MM.1S (cell line): Measurements from ENCODE around the gene EIPR1.

ENCODE experiments used
- DNase-seq: peaks from one replicate; pipeline ENCODE4 v3.0.0-alpha.2; 2015
- H2AFZ ChIP-seq: fragments of 300-600 bp; sonication (generic); 2 replicates; pipeline ENCODE4 v1.6.0; 2016; ENCODE audit warnings: antibody characterized with exemption, low read length
- H3F3A ChIP-seq: fragments of 300-600 bp; sonication (generic); 2 replicates; pipeline ENCODE4 v1.6.1; 2016; ENCODE audit warnings: mild to moderate bottlenecking, antibody characterized with exemption, low read length, moderate library complexity, mixed read lengths; ENCODE audit not compliant: insufficient read depth
- H3K27ac ChIP-seq: fragments of 300-600 bp; sonication (generic); 2 replicates; pipeline ENCODE4 v1.5.1; 2016; ENCODE audit warnings: mild to moderate bottlenecking, low read length
- H3K27me3 ChIP-seq: fragments of 300-600 bp; sonication (generic); replicated peaks from 2 replicates; pipeline ENCODE4 v1.6.0; 2016; ENCODE audit warnings: low read length; ENCODE audit not compliant: insufficient read depth
- H3K36me3 ChIP-seq: fragments of 300-600 bp; sonication (generic); replicated peaks from 2 replicates; pipeline ENCODE4 v1.6.1; 2016; ENCODE audit warnings: mild to moderate bottlenecking, low read length, mixed read lengths; ENCODE audit not compliant: insufficient read depth
- H3K4me1 ChIP-seq: fragments of 300-600 bp; sonication (generic); 2 replicates; pipeline ENCODE4 v1.6.1; 2016; ENCODE audit warnings: low read length, mixed read lengths
- H3K4me2 ChIP-seq: fragments of 300-600 bp; sonication (generic); 2 replicates; pipeline ENCODE4 v1.6.0; 2016; ENCODE audit warnings: low read depth, low read length
- H3K4me3 ChIP-seq: fragments of 300-600 bp; sonication (generic); 2 replicates; pipeline ENCODE4 v1.5.1; 2016; ENCODE audit warnings: low read length, mixed read lengths
- H3K79me2 ChIP-seq: fragments of 300-600 bp; sonication (generic); 2 replicates; pipeline ENCODE4 v1.6.1; 2016; ENCODE audit warnings: mixed run types, low read length, mixed read lengths
- H3K9ac ChIP-seq: fragments of 300-600 bp; sonication (generic); 2 replicates; pipeline ENCODE4 v1.6.1; 2016; ENCODE audit warnings: low read length, mixed read lengths
- H3K9me2 ChIP-seq: fragments of 300-600 bp; sonication (generic); replicated peaks from 2 replicates; pipeline ENCODE4 v1.6.1; 2016; ENCODE audit warnings: mild to moderate bottlenecking, low read length, mixed read lengths; ENCODE audit not compliant: insufficient read depth
- H3K9me3 ChIP-seq: fragments of 300-600 bp; sonication (generic); replicated peaks from 2 replicates; pipeline ENCODE4 v1.6.1; 2016; ENCODE audit warnings: mild to moderate bottlenecking, low read length, mixed read lengths; ENCODE audit not compliant: insufficient read depth
- H4K20me1 ChIP-seq: fragments of 300-600 bp; sonication (generic); 2 replicates; pipeline ENCODE4 v1.6.1; 2016; ENCODE audit warnings: mild to moderate bottlenecking, low read length, moderate library complexity, mixed read lengths; ENCODE audit not compliant: insufficient read depth
- CTCF ChIP-seq: fragments of 300-600 bp; sonication (generic); IDR thresholded peaks from 2 replicates; pipeline ENCODE4 v1.5.1; 2016; ENCODE audit warnings: antibody characterized with exemption, low read length, mixed read lengths
- EZH2 ChIP-seq: fragments of 300-600 bp; sonication (generic); optimal IDR thresholded peaks from 2 replicates; pipeline ENCODE3; 2017; ENCODE audit warnings: low read depth, mild to moderate bottlenecking, antibody characterized with exemption, low read length, mixed read lengths
- EZH2phosphoT487 ChIP-seq: fragments of 300-600 bp; sonication (generic); IDR thresholded peaks from 2 replicates; pipeline ENCODE4 v1.6.1; 2018; ENCODE audit warnings: antibody characterized with exemption, low read length

Gene EIPR1

GRCh38 chr2:3197308-3197707, 180.3 kb downstream of the EIPR1 start:
- no peak overlapping the region for H3K4me2 ChIP-seq
- H4K20me1 ChIP-seq = no peaks in the 10 kb centered on the region
- no peaks in the 10 kb centered on the region for H3K9me2 ChIP-seq
- H3K9me3 ChIP-seq = no peaks in the 10 kb centered on the region
- no peak overlapping the region for H3K9ac ChIP-seq
- no peak overlapping the region for H3K4me3 ChIP-seq
- H3K79me2 ChIP-seq = no peaks in the 10 kb centered on the region
- no peaks in the 10 kb centered on the region for H3K27me3 ChIP-seq
- no peak overlapping the region for H3K27ac ChIP-seq
- no peaks in the 10 kb centered on the region for H3F3A ChIP-seq
- H2AFZ ChIP-seq = no peak overlapping the region
- no peak for DNase-seq
- TF ChIP-seq CTCF = no peak
- no peak for TF ChIP-seq EZH2
- TF ChIP-seq EZH2phosphoT487 = no peak
- H3K4me1 ChIP-seq = no peaks in the 10 kb centered on the region
- H3K36me3 ChIP-seq = no peaks in the 10 kb centered on the region

GRCh38 chr2:3196716-3197115, 180.9 kb downstream of the EIPR1 start:
- no peaks in the 10 kb centered on the region for H3K79me2 ChIP-seq
- H3K27ac ChIP-seq = no peak overlapping the region
- no peak overlapping the region for H3K4me2 ChIP-seq
- H3K9ac ChIP-seq = no peak overlapping the region
- no peaks in the 10 kb centered on the region for H3F3A ChIP-seq
- H4K20me1 ChIP-seq = no peaks in the 10 kb centered on the region
- H2AFZ ChIP-seq = no peak overlapping the region
- H3K4me1 ChIP-seq = no peaks in the 10 kb centered on the region
- no peaks in the 10 kb centered on the region for H3K36me3 ChIP-seq
- no peaks in the 10 kb centered on the region for H3K9me2 ChIP-seq
- no peak overlapping the region for H3K4me3 ChIP-seq
- no peaks in the 10 kb centered on the region for H3K27me3 ChIP-seq
- no peak for TF ChIP-seq EZH2
- no peak for TF ChIP-seq EZH2phosphoT487
- no peak for TF ChIP-seq CTCF
- H3K9me3 ChIP-seq = no peaks in the 10 kb centered on the region
- no peak for DNase-seq

- Histone ChIP-seq H3K79me2 (no peaks in the 10 kb centered on the region), H3K36me3 (no peaks in the 10 kb centered on the region)
These were observed 181.8 kb downstream of the EIPR1 start for GRCh38 chr2:3195641-3196476.

More at GRCh38 chr2:3195641-3196476, 181.8 kb downstream of the EIPR1 start:
- Histone ChIP-seq H3K4me3 (no peak overlapping the region), H4K20me1 (no peaks in the 10 kb centered on the region), H3K9me2 (no peaks in the 10 kb centered on the region), H3K27ac (no peak overlapping the region), H3K27me3 (no peaks in the 10 kb centered on the region), H3F3A (no peaks in the 10 kb centered on the region), H3K4me2 (no peak overlapping the region), H3K9me3 (no peaks in the 10 kb centered on the region), H3K9ac (no peak overlapping the region), H3K4me1 (no peaks in the 10 kb centered on the region), H2AFZ (no peak overlapping the region)
- TF ChIP-seq EZH2 (no peak), CTCF (no peak), EZH2phosphoT487 (no peak)
- DNase-seq = no peak
